HepG2 (cell line): Measurements from ENCODE around the gene AZU1. TPM values are rescaled to one million over a fixed set of nuclear protein-coding genes. Genes with fewer than 3 reads are reported as not detected.

Experiments used
- ARID2 ChIP-seq: sonication (generic); formaldehyde crosslinking; IDR thresholded peaks from 2 replicates; pipeline ENCODE4 v1.8.1; 2022; ENCODE audit warnings: mild to moderate bottlenecking, missing genetic modification reagents, borderline replicate concordance
- FOXO1 ChIP-seq: sonication (generic); formaldehyde crosslinking; IDR thresholded peaks from 2 replicates; pipeline ENCODE4 v1.4.0; 2020; ENCODE audit warnings: missing genetic modification reagents
- GLI4 ChIP-seq: sonication (generic); formaldehyde crosslinking; IDR thresholded peaks from 2 replicates; pipeline ENCODE4 v1.5.1; 2020; ENCODE audit warnings: missing genetic modification reagents, mild to moderate bottlenecking, moderate library complexity, borderline replicate concordance
- HMGXB3 ChIP-seq: sonication (generic); formaldehyde crosslinking; IDR thresholded peaks from 2 replicates; pipeline ENCODE4 v1.4.0; 2020; ENCODE audit warnings: missing genetic modification reagents, borderline replicate concordance
- RXRB ChIP-seq: IDR thresholded peaks from 2 replicates; pipeline ENCODE4 v1.6.1; 2016; ENCODE audit warnings: borderline replicate concordance, missing genetic modification reagents, missing compliant biosample characterization
- SALL2 ChIP-seq: sonication (generic); formaldehyde crosslinking; IDR thresholded peaks from 2 replicates; pipeline ENCODE4 v1.8.1; 2023; ENCODE audit warnings: mild to moderate bottlenecking, missing genetic modification reagents, inconsistent platforms
- THAP7 ChIP-seq: sonication (generic); formaldehyde crosslinking; IDR thresholded peaks from 2 replicates; pipeline ENCODE4 v1.8.1; 2023; ENCODE audit warnings: mild to moderate bottlenecking, missing genetic modification reagents
- ZBTB21 ChIP-seq: sonication (generic); formaldehyde crosslinking; IDR thresholded peaks from 2 replicates; pipeline ENCODE4 v1.4.0; 2020; ENCODE audit warnings: missing genetic modification reagents
- ZBTB38 ChIP-seq: sonication (generic); formaldehyde crosslinking; IDR thresholded peaks from 2 replicates; pipeline ENCODE4 v1.5.1; 2020; ENCODE audit warnings: mild to moderate bottlenecking, missing genetic modification reagents
- ZBTB46 ChIP-seq: sonication (generic); formaldehyde crosslinking; IDR thresholded peaks from 2 replicates; pipeline ENCODE4 v1.4.0; 2020; ENCODE audit warnings: mild to moderate bottlenecking, missing genetic modification reagents, borderline replicate concordance
- ZNF136 ChIP-seq: sonication (generic); formaldehyde crosslinking; IDR thresholded peaks from 2 replicates; pipeline ENCODE4 v1.8.1; 2022; ENCODE audit warnings: low read depth, mild to moderate bottlenecking, moderate library complexity, missing genetic modification reagents
- ZNF280B ChIP-seq: sonication (generic); formaldehyde crosslinking; IDR thresholded peaks from 2 replicates; pipeline ENCODE4 v1.5.0; 2020; ENCODE audit warnings: missing genetic modification reagents, mild to moderate bottlenecking, borderline replicate concordance
- ZNF512 ChIP-seq: sonication (generic); formaldehyde crosslinking; IDR thresholded peaks from 2 replicates; pipeline ENCODE4 v1.4.0; 2020; ENCODE audit warnings: mild to moderate bottlenecking, missing genetic modification reagents
- ZNF567 ChIP-seq: sonication (generic); formaldehyde crosslinking; IDR thresholded peaks from 2 replicates; pipeline ENCODE4 v1.8.1; 2023; ENCODE audit warnings: mild to moderate bottlenecking, missing genetic modification reagents, borderline replicate concordance
- ZNF577 ChIP-seq: sonication (generic); formaldehyde crosslinking; IDR thresholded peaks from 2 replicates; pipeline ENCODE4 v1.4.0; 2020; ENCODE audit warnings: mild to moderate bottlenecking, low read depth, missing genetic modification reagents, borderline replicate concordance
- ZNF792 ChIP-seq: IDR thresholded peaks from 2 replicates; pipeline ENCODE4 v1.6.1; 2016
- ZNF891 ChIP-seq: sonication (generic); formaldehyde crosslinking; IDR thresholded peaks from 2 replicates; pipeline ENCODE4 v1.5.0; 2020; ENCODE audit warnings: mild to moderate bottlenecking, missing genetic modification reagents
- ZSCAN30 ChIP-seq: sonication (generic); formaldehyde crosslinking; IDR thresholded peaks from 2 replicates; pipeline ENCODE4 v1.5.0; 2020; ENCODE audit warnings: mild to moderate bottlenecking, missing genetic modification reagents
- polyA plus RNA-seq, 8 experiments: library from polyadenylated mRNA; depleted of rRNA in 3 of 8; stranded (reverse) in 7 of 8; unstranded in 1 of 8; fragments of >200 nt; fragmentation: Illumina TruSeq in 4 of 8; extraction: Trizol in 4 of 8; gene quantifications; 2 replicates each; pipeline versions ENCODE4 v1.2.1 to v1.2.3, GENCODE V29; 2011 to 2016; ENCODE audit warnings: low read depth in 4 of 8, missing spikeins in 1 of 8, mixed read lengths in 1 of 8; ENCODE audit not compliant: insufficient read depth in 1 of 8
- total RNA-seq, 5 experiments: library from RNA; depleted of rRNA; stranded (reverse); fragments of >200 nt; fragmentation: Illumina TruSeq; extraction: Trizol; gene quantifications; 2 replicates each; pipeline ENCODE4 v1.2.3, GENCODE V29; 2016; ENCODE audit warnings: low read depth in 1 of 5

The AZU1 gene
- total and polyA plus RNA-seq, 2 of the 13 experiments (the other 11 are each of a cell fraction or from before 2014, with no cell fraction given) = not detected

- peak; percentile 98 for TF ChIP-seq THAP7 (CRISPR knock-in tag)
- TF ChIP-seq ZNF512 = no peak
- no peak for TF ChIP-seq ARID2
- no peak for TF ChIP-seq ZBTB46
- TF ChIP-seq ZNF280B = peak; percentile 79; the same call in 1 of the 2 replicates
- TF ChIP-seq ZNF567 = peak; percentile 77; the same call in 1 of the 2 replicates
- TF ChIP-seq RXRB (CRISPR knock-in tag) = peak; percentile 71; the same call in 1 of the 2 replicates
- peak; percentile 88 for TF ChIP-seq ZBTB38
- no peak for TF ChIP-seq ZNF577
- TF ChIP-seq ZBTB21 (CRISPR knock-in tag) = peak; percentile 21; the same call in 1 of the 2 replicates
- TF ChIP-seq ZNF792 (CRISPR knock-in tag) = peak; percentile 74; the same call in 1 of the 2 replicates
- TF ChIP-seq ZSCAN30 (CRISPR knock-in tag) = no peak
- no peak; the same call in 1 of the 2 replicates for TF ChIP-seq ZNF891 (CRISPR knock-in tag)
- TF ChIP-seq SALL2 = peak; percentile 83
- TF ChIP-seq ZNF136 (CRISPR knock-in tag) = no peak
- peak; percentile 94 for TF ChIP-seq HMGXB3 (CRISPR knock-in tag)
- TF ChIP-seq GLI4 (CRISPR knock-in tag) = no peak
- TF ChIP-seq FOXO1 (CRISPR knock-in tag) = no peak; the same call in 1 of the 2 replicates
Measured at GRCh38 chr19:796692-797527, 30.7 kb upstream of the AZU1 start, which contains the start of gene PTBP1 (continued).
